CD1c-positive myeloid dendritic cell (primary cell): ENCODE measurements around the gene IPO5.

Experiments
- DNase-seq: peaks from one replicate; pipeline ENCODE4 v3.0.0-alpha.2; 2016; ENCODE audit errors: extremely low spot score

The IPO5 gene

GRCh38 chr13:97953376-97953970 is at the start of gene IPO5:
TSS of gene IPO5 (plus strand) at chr13:97953675. CDS start at chr13:97976697, 23,022 bp downstream.
- DNase-seq = no peak

GRCh38 chr13:97904059-97904458 is 49.4 kb upstream of the IPO5 start:
- no peak for DNase-seq

GRCh38 chr13:97905517-97905916 is 48.0 kb upstream of the IPO5 start:
- DNase-seq = no peak

GRCh38 chr13:97911311-97912138 is 42.0 kb upstream of the IPO5 start:
- no peak for DNase-seq

- DNase-seq = no peak
These were observed 41.3 kb upstream of the IPO5 start for GRCh38 chr13:97912139-97912535.

- DNase-seq = no peak
These were observed 40.3 kb upstream of the IPO5 start for GRCh38 chr13:97913206-97913605.

GRCh38 chr13:97914540-97914939 is 38.9 kb upstream of the IPO5 start:
- no peak for DNase-seq

GRCh38 chr13:97921176-97921816 is 32.2 kb upstream of the IPO5 start:
- DNase-seq = no peak

- DNase-seq = no peak
These were observed 25.2 kb upstream of the IPO5 start for GRCh38 chr13:97928301-97928700.

- no peak for DNase-seq
These were observed 21.4 kb upstream of the IPO5 start for GRCh38 chr13:97932036-97932435.

- DNase-seq = no peak
These were observed 20.8 kb upstream of the IPO5 start for GRCh38 chr13:97932647-97933046.

GRCh38 chr13:97933776-97934175 is 19.7 kb upstream of the IPO5 start:
- DNase-seq = no peak

GRCh38 chr13:97934590-97934989 is 18.9 kb upstream of the IPO5 start:
- no peak for DNase-seq

GRCh38 chr13:97935071-97935470 is 18.4 kb upstream of the IPO5 start:
- DNase-seq = no peak

- DNase-seq = no peak
These were observed 17.4 kb upstream of the IPO5 start for GRCh38 chr13:97936036-97936435.

GRCh38 chr13:97938706-97939475 is 14.6 kb upstream of the IPO5 start:
- DNase-seq = no peak

GRCh38 chr13:97944396-97945029 is 9.0 kb upstream of the IPO5 start:
- DNase-seq = no peak

- no peak for DNase-seq
These were observed 8.1 kb upstream of the IPO5 start for GRCh38 chr13:97945342-97945741.

GRCh38 chr13:97945792-97946419 is 7.6 kb upstream of the IPO5 start:
- no peak for DNase-seq

GRCh38 chr13:97946951-97947588 is 6.4 kb upstream of the IPO5 start:
- no peak for DNase-seq

GRCh38 chr13:97948041-97948440 is 5.4 kb upstream of the IPO5 start:
- DNase-seq = no peak
